Activated naive CD8-positive, alpha-beta T cell treated with anti-CD3 and anti-CD28 coated beads, Interleukin-2, amount 10 ng/mL, durations not matched to agents 7 days and 5 days (primary cell): Measurements from ENCODE around the gene THSD1. TPM values are rescaled to one million over a fixed set of nuclear protein-coding genes. Genes with fewer than 3 reads are reported as not detected.
"Not testable (repeated sequence)": the region's sequence is repeated elsewhere in the genome, so short reads cannot be mapped to it uniquely, and the experiment has no call there.

Source experiments
- ATAC-seq: fragments of 150-1000 bp; cut with Tn5 transposase; one replicate; pipeline ENCODE4 v1.10.0; 2021; ENCODE audit warnings: low read depth, moderate library complexity
- POLR2A ChIA-PET: fragments of 350-600 bp; sonication (Branson Sonifier 250); formaldehyde crosslinking; loops from one replicate; lab custom pipeline; 2021; ENCODE audit warnings: antibody characterized with exemption; lab: Charles Lee
- DNase-seq: peaks from one replicate; pipeline ENCODE4 v3.0.0; 2021
- H3K27ac Mint-ChIP-seq: one replicate; pipeline ENCODE4 v1.8.0; 2022; ENCODE audit warnings: mild to moderate bottlenecking, mixed read lengths
- H3K27me3 Mint-ChIP-seq: one replicate; pipeline ENCODE4 v1.8.0; 2022; ENCODE audit warnings: mild to moderate bottlenecking, moderate library complexity, mixed read lengths
- H3K36me3 Mint-ChIP-seq: one replicate; pipeline ENCODE4 v1.8.0; 2021; ENCODE audit warnings: mild to moderate bottlenecking, mixed read lengths
- H3K4me1 Mint-ChIP-seq: one replicate; pipeline ENCODE4 v1.8.0; 2021; ENCODE audit warnings: mixed read lengths
- H3K4me3 Mint-ChIP-seq: one replicate; pipeline ENCODE4 v1.8.0; 2022; ENCODE audit warnings: mild to moderate bottlenecking, moderate library complexity, mixed read lengths
- H3K9me3 Mint-ChIP-seq: one replicate; pipeline ENCODE4 v1.8.0; 2021; ENCODE audit warnings: mixed read lengths
- total RNA-seq, 2 experiments: library from RNA; stranded (reverse); gene quantifications; one replicate each; pipeline ENCODE4 v1.2.3, GENCODE V29; 2021

Gene THSD1
- total RNA-seq, 2 experiments from 2014 or later, result 0.47 to 0.54 TPM

DNA sequence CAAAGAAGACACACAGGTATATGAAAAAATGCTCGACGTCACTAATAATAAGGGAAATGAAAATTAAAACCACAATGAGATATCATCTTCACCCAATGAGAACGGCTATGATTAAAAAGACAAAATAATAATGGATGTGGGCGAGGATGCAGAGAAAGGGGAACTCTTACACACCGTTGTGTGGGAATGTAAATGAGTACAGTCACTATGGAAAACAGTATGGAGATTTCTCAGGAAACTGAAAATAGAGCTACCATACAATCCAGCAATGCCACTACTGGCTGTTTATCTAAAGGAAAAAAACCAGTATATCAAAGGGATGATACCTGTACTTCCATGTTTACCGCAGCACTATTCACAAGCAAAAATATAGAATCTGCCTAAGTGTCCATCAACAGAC lies 74.1 kb downstream of the THSD1 start:
- H3K27me3 Mint-ChIP-seq, H3K27ac Mint-ChIP-seq, H3K4me1 Mint-ChIP-seq, POLR2A ChIA-PET, H3K36me3 Mint-ChIP-seq, ATAC-seq, DNase-seq, H3K9me3 Mint-ChIP-seq, H3K4me3 Mint-ChIP-seq: not testable (repeated sequence)

Other genes starting within 250 kb of the THSD1 start
- gene NEK3, start 246.6 kb downstream of the THSD1 start, total RNA-seq, result 1 to 10 TPM; 2.1 TPM
- gene VPS36, start 44.5 kb upstream of the THSD1 start, total RNA-seq, result 10 to 100 TPM; 41.7 to 45.8 TPM
- gene CKAP2, start 49.3 kb upstream of the THSD1 start, total RNA-seq, result 10 to 100 TPM; 59.2 to 61.7 TPM
- 10 to 100 TPM; 12.9 to 14.7 TPM for gene HNRNPA1L2, start 236.3 kb upstream of the THSD1 start, total RNA-seq
- gene SUGT1, start 246.7 kb upstream of the THSD1 start, total RNA-seq, result 10 to 100 TPM; 36.5 to 41.1 TPM